Retinal pigment epithelial cell (primary cell): ENCODE measurements around the gene CTAGE1.

Source experiments
- DNase-seq: peaks from one replicate; pipeline ENCODE4 v3.0.0-alpha.2; 2010; ENCODE audit warnings: low read depth
- H3K4me3 ChIP-seq: 2 replicates; pipeline ENCODE4 v1.5.1; 2011; ENCODE audit warnings: mild to moderate bottlenecking, low read length, control low read depth, moderate library complexity
- TF ChIP-seq, protein P1 (sequence below): conservative IDR thresholded peaks from 2 replicates; pipeline ENCODE4 v1.5.1; 2011; ENCODE audit warnings: low read depth, low read length, control low read depth, inconsistent platforms

CTAGE1 gene

DNA sequence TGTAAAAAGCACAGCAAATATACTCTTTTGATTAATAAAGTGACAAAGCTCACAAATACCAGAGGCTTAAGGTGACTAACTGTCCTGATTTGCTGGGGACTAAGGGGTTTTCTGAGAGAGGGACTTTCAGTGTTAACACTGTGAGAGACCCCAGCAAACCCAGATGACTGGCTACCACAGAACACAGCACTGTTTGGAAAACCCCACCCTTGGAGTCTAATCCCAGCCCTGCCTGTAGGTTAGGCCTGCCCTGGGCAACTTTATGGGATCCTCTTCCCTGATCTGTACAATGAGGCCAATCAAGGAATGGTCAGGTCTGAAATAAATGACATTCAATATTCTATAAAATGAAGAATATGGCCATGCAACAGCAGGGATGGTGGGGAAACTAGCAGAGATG, 30.5 kb upstream of the CTAGE1 start:
- H3K4me3 ChIP-seq, result no peak overlapping the region
- no peak for DNase-seq
- TF ChIP-seq, protein P1, sequence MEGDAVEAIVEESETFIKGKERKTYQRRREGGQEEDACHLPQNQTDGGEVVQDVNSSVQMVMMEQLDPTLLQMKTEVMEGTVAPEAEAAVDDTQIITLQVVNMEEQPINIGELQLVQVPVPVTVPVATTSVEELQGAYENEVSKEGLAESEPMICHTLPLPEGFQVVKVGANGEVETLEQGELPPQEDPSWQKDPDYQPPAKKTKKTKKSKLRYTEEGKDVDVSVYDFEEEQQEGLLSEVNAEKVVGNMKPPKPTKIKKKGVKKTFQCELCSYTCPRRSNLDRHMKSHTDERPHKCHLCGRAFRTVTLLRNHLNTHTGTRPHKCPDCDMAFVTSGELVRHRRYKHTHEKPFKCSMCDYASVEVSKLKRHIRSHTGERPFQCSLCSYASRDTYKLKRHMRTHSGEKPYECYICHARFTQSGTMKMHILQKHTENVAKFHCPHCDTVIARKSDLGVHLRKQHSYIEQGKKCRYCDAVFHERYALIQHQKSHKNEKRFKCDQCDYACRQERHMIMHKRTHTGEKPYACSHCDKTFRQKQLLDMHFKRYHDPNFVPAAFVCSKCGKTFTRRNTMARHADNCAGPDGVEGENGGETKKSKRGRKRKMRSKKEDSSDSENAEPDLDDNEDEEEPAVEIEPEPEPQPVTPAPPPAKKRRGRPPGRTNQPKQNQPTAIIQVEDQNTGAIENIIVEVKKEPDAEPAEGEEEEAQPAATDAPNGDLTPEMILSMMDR, result no peak

DNA sequence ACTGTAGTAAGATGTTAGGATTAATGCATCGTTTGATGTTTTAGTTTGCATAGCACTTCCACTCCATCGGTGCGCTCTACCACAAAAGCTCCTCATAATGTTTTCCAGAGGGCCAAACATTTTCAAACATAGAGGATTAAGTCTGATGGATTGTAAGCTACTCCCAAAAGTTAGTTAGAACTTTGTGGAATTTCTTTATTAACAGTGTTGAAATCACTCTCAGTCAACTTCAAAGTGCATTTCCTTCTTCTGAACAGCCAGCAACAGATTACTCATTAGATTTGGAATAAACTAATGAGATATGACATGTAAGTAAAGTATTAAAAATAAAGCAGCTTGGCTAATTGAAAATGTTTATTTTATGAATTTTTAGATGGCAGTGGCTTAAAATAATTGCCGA, 30.1 kb upstream of the CTAGE1 start:
- H3K4me3 ChIP-seq, result no peak overlapping the region
- peak; percentile 95 for DNase-seq
- TF ChIP-seq, protein P1, result no peak

DNA sequence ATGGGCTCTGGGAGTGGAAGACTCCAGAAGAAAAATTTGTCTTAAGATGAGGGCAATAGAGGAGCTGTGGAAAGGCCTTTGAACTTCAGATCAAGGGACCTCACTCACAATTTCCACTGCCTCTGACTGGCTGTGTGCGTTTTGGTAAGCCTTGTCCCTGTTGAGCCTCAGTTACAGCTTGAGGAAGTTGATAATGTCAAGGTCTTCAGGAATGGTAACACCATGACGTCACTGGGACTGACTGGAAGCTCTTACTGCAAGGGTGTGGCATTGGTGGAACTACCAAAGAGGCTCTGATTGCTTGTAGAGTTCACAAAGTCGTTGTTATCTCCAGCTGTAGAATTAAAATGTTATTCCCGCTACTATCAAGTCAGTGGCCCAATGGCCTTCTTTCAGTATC, 29.2 kb upstream of the CTAGE1 start:
- H3K4me3 ChIP-seq, result no peak overlapping the region
- DNase-seq, result no peak
- TF ChIP-seq, protein P1, result no peak

DNA sequence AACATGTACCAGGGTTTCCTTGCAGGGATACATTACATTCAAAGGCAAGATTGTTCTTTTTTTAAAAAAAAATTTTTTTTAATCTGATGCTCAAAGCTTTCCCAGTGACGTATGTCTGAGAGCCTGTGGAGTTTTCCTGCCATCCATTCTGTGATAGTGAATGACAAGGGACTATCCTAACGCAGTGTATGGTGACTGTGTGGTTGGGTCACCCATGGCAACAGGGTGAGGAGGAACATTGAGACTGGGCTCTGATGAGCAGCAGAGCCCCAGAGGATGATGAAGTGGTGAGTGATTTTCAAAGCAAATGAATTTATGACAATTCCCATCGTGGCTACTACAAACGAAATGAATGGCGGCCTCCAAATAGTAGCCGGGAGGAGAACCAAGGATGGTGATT, 28.6 kb upstream of the CTAGE1 start:
- DNase-seq, result no peak
- no peak overlapping the region for H3K4me3 ChIP-seq
- TF ChIP-seq, protein P1, result no peak

DNA sequence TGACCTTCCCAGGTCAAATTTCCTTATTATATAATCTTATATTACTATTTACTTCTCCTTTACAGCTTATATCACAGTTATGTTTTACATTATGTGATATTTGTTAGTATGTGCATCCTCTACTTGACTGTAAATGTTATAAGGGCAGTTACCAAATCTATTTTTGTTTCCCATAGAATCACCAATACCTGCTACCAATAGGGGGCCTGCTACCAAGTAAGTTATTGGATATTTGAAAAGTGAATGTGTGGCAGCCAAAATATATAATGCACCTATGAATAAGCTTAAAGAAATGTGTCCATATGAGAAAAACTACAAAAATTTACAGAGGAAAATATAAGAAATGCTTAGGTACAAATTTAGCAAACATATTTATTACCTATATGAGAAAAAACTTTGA, 23.9 kb upstream of the CTAGE1 start:
- no peak for DNase-seq
- TF ChIP-seq, protein P1, result peak; percentile 20
- H3K4me3 ChIP-seq, result no peak overlapping the region

DNA sequence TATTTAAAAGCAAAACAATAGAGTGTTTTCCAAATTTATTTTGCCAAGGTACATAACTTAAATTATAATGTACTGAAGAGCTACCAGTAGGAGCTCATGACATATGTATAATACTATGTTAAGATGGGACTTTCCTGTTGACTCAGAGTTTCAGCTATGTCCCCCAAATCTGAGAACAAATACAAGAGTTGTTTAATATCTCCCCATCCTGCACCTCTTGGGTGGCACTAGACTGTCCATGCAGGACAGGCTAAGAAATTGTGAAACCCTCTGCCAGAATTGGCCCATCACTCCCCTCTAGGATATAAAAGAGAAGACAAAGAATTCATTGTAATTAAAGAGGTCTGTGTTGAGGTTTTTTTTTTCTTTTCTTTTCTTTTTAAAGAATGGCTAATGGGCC, 21.7 kb upstream of the CTAGE1 start:
- no peak for DNase-seq
- no peak overlapping the region for H3K4me3 ChIP-seq
- TF ChIP-seq, protein P1, result no peak

DNA sequence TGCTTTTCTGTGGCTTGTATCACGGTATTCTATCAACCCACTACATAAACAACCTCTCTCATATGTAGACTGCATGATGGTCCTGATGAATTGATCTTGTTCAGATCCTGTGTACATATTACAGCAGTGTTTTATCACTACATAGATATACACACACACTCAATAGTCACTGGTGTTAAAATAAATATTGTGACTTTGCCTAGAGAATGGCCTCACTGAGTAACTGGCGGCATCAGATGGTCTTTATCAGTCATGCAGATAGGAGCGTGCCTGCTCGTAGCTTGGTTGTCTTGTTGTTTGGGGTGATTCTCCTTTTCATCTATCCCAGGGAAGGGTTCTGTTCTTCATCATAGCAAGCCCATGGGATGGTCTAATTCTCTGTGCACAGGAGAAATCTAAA, 18.4 kb upstream of the CTAGE1 start:
- no peak for DNase-seq
- TF ChIP-seq, protein P1, result no peak
- H3K4me3 ChIP-seq, result no peak overlapping the region
